Fibroblast of lung (primary cell): ENCODE data around the gene MYO1H.
"Not testable (repeated sequence)": the region's sequence is repeated elsewhere in the genome, so short reads cannot be mapped to it uniquely, and the experiment has no call there.

Source experiments
- CTCF ChIP-seq, 2 donors: IDR thresholded peaks in 1 of 2; conservative IDR thresholded peaks in 1 of 2; 1 replicate in 1 of 2; 2 replicates in 1 of 2; pipeline ENCODE4 v1.5.1; 2011 to 2012; ENCODE audit warnings: low read length in 2 of 2, control low read depth in 1 of 2, inconsistent platforms in 1 of 2, low read depth in 1 of 2, mild to moderate bottlenecking in 1 of 2
- EZH2 ChIP-seq: IDR thresholded peaks from 2 replicates; pipeline ENCODE4 v1.5.1; 2012; ENCODE audit warnings: low read length, control low read depth, mild to moderate bottlenecking; ENCODE audit errors: missing control alignments

- TF ChIP-seq CTCF (conservative IDR thresholded peaks at IDR 0.05 in 1 of 2, IDR thresholded peaks at IDR 0.05 in 1 of 2; ENCODE audit: low read depth in 1 of 2, low read length in 2 of 2); EZH2: not testable (repeated sequence)
These were observed 126.0 kb downstream of the MYO1H start for GRCh38 chr12:109473526-109474270.
